CD4-positive, alpha-beta T cell (primary cell): ENCODE results near the gene LDLRAD4. TPM values are rescaled to one million over a fixed set of nuclear protein-coding genes. Genes with fewer than 3 reads are reported as not detected.
A peak's percentile ranks its signal among the peaks of the same experiment; 100 is the strongest.

Source experiments
- ATAC-seq: fragments of 200-7000 bp; cut with Tn5 transposase; one replicate; pipeline ENCODE4 v1.10.0; 2022; ENCODE audit warnings: mild to moderate bottlenecking; ENCODE audit not compliant: poor library complexity
- CTCF ChIA-PET: fragments of 350-600 bp; sonication (Branson Sonifier 250); formaldehyde crosslinking; loops from one replicate; lab custom pipeline; 2021; ENCODE audit warnings: antibody characterized with exemption, inconsistent platforms; lab: Charles Lee
- POLR2A ChIA-PET: fragments of 350-600 bp; sonication (Branson Sonifier 250); formaldehyde crosslinking; loops from one replicate; lab custom pipeline; 2021; ENCODE audit warnings: antibody characterized with exemption, inconsistent platforms; lab: Charles Lee
- DNase-seq, 14 experiments: peaks; one replicate each; pipeline ENCODE4 v3.0.0-alpha.2; 2013 to 2020; ENCODE audit warnings: mixed read lengths in 2 of 14
- H3K27ac ChIP-seq, 2 donors: one replicate each; pipeline versions ENCODE4 v1.5.1 to v1.7.0; 2013; ENCODE audit warnings: low read length in 2 of 2, low read depth in 1 of 2, mild to moderate bottlenecking in 1 of 2
- H3K27me3 ChIP-seq, 2 experiments: 1 replicate in 1 of 2; 2 replicates in 1 of 2; pipeline versions ENCODE4 v1.6.1 to v1.7.0; 2013; ENCODE audit warnings: low read length in 2 of 2, control low read depth in 1 of 2, mild to moderate bottlenecking in 1 of 2, moderate library complexity in 1 of 2; ENCODE audit not compliant: insufficient read depth in 2 of 2, control insufficient read depth in 1 of 2
- H3K36me3 ChIP-seq: one replicate; pipeline ENCODE4 v1.6.1; 2013; ENCODE audit warnings: low read length, control low read depth; ENCODE audit not compliant: insufficient read depth
- H3K4me1 ChIP-seq: one replicate; pipeline ENCODE4 v1.6.1; 2013; ENCODE audit warnings: low read length, control low read depth; ENCODE audit not compliant: insufficient read depth
- H3K4me3 ChIP-seq: one replicate; pipeline ENCODE4 v1.5.1; 2013; ENCODE audit warnings: mild to moderate bottlenecking, low read length, moderate library complexity
- H3K9me3 ChIP-seq, 2 experiments: 1 replicate in 1 of 2; 2 replicates in 1 of 2; pipeline versions ENCODE4 v1.6.1 to v1.7.0; 2013; ENCODE audit warnings: low read length in 2 of 2, mild to moderate bottlenecking in 2 of 2, control low read depth in 1 of 2, moderate library complexity in 1 of 2; ENCODE audit not compliant: control insufficient read depth in 1 of 2, insufficient read depth in 1 of 2
- H3K27ac Mint-ChIP-seq: one replicate; pipeline ENCODE4 v1.8.0; 2020; ENCODE audit warnings: mixed read lengths
- H3K27me3 Mint-ChIP-seq: one replicate; pipeline ENCODE4 v1.8.0; 2021; ENCODE audit warnings: mixed read lengths
- H3K36me3 Mint-ChIP-seq: one replicate; pipeline ENCODE4 v1.8.0; 2021; ENCODE audit warnings: low read depth, mixed read lengths
- H3K4me1 Mint-ChIP-seq: one replicate; pipeline ENCODE4 v1.8.0; 2021; ENCODE audit warnings: low read depth, mixed read lengths
- H3K4me3 Mint-ChIP-seq: one replicate; pipeline ENCODE4 v1.8.0; 2020; ENCODE audit warnings: mild to moderate bottlenecking, mixed read lengths
- H3K9me3 Mint-ChIP-seq: one replicate; pipeline ENCODE4 v1.8.0; 2020; ENCODE audit warnings: mixed read lengths
- CTCF ChIP-seq: fragments of 200-600 bp; IDR thresholded peaks from one replicate; pipeline ENCODE4 v1.8.0; 2022; ENCODE audit warnings: antibody characterized with exemption, mild to moderate bottlenecking
- intact Hi-C, 2 experiments: fragments of 100-400 bp; cut with DNase I in 1 of 2; cut with micrococcal nuclease in 1 of 2; formaldehyde crosslinking; loops; one replicate each; pipeline versions ENCODE4 v1.15.1 to v1.9.0; 2023 to 2025; cut with DNase I, micrococcal nuclease
- total RNA-seq, 174 experiments: library from RNA in 2 of 174; stranded (reverse) in 2 of 174; gene quantifications; one replicate each; pipeline ENCODE4 v1.2.3 and lab custom pipeline; 2021 to 2026

The LDLRAD4 gene
- total RNA-seq, 2 experiments from 2014 or later, result 51.9 to 52.7 TPM

DNA sequence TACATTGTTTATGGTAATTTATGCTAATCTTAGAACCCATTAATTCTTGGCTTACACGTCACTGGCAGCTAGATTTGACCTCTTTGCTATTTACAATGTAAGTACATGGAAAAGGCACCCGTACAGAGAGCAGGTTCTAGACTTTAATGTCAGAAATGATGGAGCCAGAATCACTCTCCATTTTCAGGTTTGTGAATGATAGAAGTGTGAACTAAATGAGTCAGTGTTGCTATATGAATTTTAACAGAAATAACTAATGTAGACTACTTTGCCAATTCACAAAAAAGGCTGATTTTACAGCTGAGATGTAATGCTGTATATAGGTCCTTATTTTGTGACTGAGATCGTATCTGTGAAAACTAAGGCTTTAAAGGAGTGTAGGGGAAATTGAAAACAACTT lies 214.6 kb downstream of the LDLRAD4 start:
- Mint-ChIP-seq H3K27ac (peak overlapping the region; percentile 53), H3K9me3 (no peaks in the 10 kb centered on the region), H3K27me3 (no peaks in the 10 kb centered on the region), H3K36me3 (no peaks in the 10 kb centered on the region), H3K4me3 (no peak overlapping the region), H3K4me1 (peaks cover 47% of the 10 kb centered on the region)
- Histone ChIP-seq H3K4me3 (no peak overlapping the region), H3K27ac (no peak overlapping the region), H3K4me1 (peaks cover 32% of the 10 kb centered on the region), H3K36me3 (no peaks in the 10 kb centered on the region), H3K27me3 (no peaks in the 10 kb centered on the region), H3K9me3 (no peaks in the 10 kb centered on the region)
- no peak for DNase-seq
- CTCF ChIA-PET, result no interaction called here
- intact Hi-C loops, result loop anchor here in 1 of 2 experiments (10.0 kb wide), 1 partner anchor 298 kb away; no protein-coding TSS in a partner anchor
- TF ChIP-seq CTCF, result no peak
- no peak for ATAC-seq
- POLR2A ChIA-PET, result no interaction called here

- no peaks in the 10 kb centered on the region for H3K27me3 ChIP-seq
- intact Hi-C loops, result loop anchor here in 1 of 2 experiments (10.0 kb wide), 1 partner anchor 299 kb away; no protein-coding TSS in a partner anchor
- DNase-seq (no peak), ATAC-seq (no peak)
- H3K4me1 ChIP-seq, result peaks cover 35% of the 10 kb centered on the region
- no peak for TF ChIP-seq CTCF
- no peaks in the 10 kb centered on the region for H3K9me3 ChIP-seq
- ChIA-PET POLR2A (interaction anchor here (0.6 kb wide), 1 partner anchor 130 kb away, joined by 5 read pairs; no protein-coding TSS in a partner anchor), CTCF (interaction anchor here (1.9 kb wide), 1 partner anchor 217 kb away, joined by 4 read pairs; no protein-coding TSS in a partner anchor)
- Mint-ChIP-seq H3K4me1 (peaks cover 47% of the 10 kb centered on the region), H3K4me3 (no peak overlapping the region), H3K27me3 (no peaks in the 10 kb centered on the region), H3K36me3 (no peaks in the 10 kb centered on the region), H3K9me3 (no peaks in the 10 kb centered on the region), H3K27ac (peak overlapping the region; percentile 53)
- no peaks in the 10 kb centered on the region for H3K36me3 ChIP-seq
- no peak overlapping the region for H3K27ac ChIP-seq
- H3K4me3 ChIP-seq, result no peak overlapping the region
These were observed 215.1 kb downstream of the LDLRAD4 start for GRCh38 chr18:13433685-13434084.

DNA sequence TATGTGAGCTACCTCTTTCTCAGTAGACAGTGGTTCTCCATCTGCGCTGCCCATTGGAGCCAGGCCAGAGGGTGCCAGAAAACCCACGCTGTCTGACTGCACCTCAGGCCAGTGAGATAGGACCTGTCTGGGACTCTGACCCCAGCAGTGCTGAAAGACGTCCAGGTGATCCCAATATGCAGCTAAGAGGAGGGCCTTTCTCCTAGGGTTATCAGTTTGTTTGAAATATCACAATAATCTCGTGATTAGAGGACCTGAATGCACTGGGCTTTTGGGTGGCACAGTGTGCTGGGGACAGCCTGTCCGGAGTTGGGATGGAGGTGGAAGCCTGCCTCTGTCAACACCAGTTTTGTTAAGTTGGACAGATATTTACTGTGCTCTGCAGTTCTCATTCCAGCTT lies 216.3 kb downstream of the LDLRAD4 start:
- Mint-ChIP-seq H3K27ac (no peak overlapping the region), H3K4me1 (peaks cover 54% of the 10 kb centered on the region), H3K36me3 (no peaks in the 10 kb centered on the region), H3K4me3 (no peak overlapping the region), H3K27me3 (no peaks in the 10 kb centered on the region), H3K9me3 (no peaks in the 10 kb centered on the region)
- Histone ChIP-seq H3K27me3 (no peaks in the 10 kb centered on the region), H3K36me3 (no peaks in the 10 kb centered on the region), H3K27ac (no peak overlapping the region), H3K4me3 (no peak overlapping the region), H3K4me1 (peaks cover 45% of the 10 kb centered on the region), H3K9me3 (no peaks in the 10 kb centered on the region)
- intact Hi-C loops, result loop anchor here in 1 of 2 experiments (5.0 to 10.0 kb wide), 4 partner anchors 53 to 300 kb away; partner anchors contain the start of gene LDLRAD4
- no peak for DNase-seq
- POLR2A ChIA-PET, result interaction anchor here (1.0 kb wide), 1 partner anchor 10 kb away, joined by 4 read pairs; no protein-coding TSS in a partner anchor
- TF ChIP-seq CTCF, result no peak
- ATAC-seq, result no peak
- CTCF ChIA-PET, result interaction anchor here (1.3 to 1.9 kb wide), 2 partner anchors 40 to 219 kb away, joined by 3 to 4 read pairs; no protein-coding TSS in a partner anchor
